Measurements from ENCODE around the gene PLXNA4. TPM values are rescaled to one million over a fixed set of nuclear protein-coding genes. Genes with fewer than 3 reads are reported as not detected.

The PLXNA4 gene
- total and polyA plus RNA-seq, 2 donors from 2014 or later: 0.17 to 3.5 TPM

DNA sequence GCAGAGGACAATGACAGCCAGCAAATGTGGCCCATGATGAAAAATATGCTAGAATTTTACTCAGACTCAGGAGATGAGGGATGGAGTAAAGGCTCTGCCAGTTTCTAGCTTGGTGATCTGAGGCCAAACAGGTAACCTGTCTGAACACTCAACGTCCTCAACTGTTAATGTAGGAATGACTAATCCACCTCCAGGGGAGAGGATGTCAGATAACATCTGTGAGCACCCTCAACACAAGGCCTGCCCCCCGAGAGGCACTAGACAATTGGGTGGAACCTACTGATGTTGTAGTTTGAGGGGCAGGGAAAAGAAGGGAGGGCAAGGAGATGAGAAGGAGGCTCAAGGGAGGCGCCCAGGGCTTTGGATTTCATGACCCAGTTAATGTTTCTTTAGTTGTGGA lies 445.1 kb downstream of the PLXNA4 start:
- H3K36me3 ChIP-seq (ENCODE audit: control insufficient read depth in 2 of 3, insufficient read depth in 3 of 3, low read length in 3 of 3): no peaks in the 10 kb centered on the region
- no peaks in the 10 kb centered on the region for H3K9me3 ChIP-seq (ENCODE audit: control insufficient read depth in 2 of 3, insufficient read depth in 1 of 3, low read length in 3 of 3)
- no peak overlapping the region for H3K9ac ChIP-seq (ENCODE audit: low read length in 3 of 3)
- no peak for DNase-seq
- no peaks in the 10 kb centered on the region for H3K27me3 ChIP-seq (ENCODE audit: control insufficient read depth, insufficient read depth, low read length)
- TF ChIP-seq, protein P1, sequence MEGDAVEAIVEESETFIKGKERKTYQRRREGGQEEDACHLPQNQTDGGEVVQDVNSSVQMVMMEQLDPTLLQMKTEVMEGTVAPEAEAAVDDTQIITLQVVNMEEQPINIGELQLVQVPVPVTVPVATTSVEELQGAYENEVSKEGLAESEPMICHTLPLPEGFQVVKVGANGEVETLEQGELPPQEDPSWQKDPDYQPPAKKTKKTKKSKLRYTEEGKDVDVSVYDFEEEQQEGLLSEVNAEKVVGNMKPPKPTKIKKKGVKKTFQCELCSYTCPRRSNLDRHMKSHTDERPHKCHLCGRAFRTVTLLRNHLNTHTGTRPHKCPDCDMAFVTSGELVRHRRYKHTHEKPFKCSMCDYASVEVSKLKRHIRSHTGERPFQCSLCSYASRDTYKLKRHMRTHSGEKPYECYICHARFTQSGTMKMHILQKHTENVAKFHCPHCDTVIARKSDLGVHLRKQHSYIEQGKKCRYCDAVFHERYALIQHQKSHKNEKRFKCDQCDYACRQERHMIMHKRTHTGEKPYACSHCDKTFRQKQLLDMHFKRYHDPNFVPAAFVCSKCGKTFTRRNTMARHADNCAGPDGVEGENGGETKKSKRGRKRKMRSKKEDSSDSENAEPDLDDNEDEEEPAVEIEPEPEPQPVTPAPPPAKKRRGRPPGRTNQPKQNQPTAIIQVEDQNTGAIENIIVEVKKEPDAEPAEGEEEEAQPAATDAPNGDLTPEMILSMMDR (IDR thresholded peaks at IDR 0.05; ENCODE audit: borderline replicate concordance, extremely low read depth, insufficient read depth): no peak
- no peak overlapping the region for H3K27ac ChIP-seq (ENCODE audit: low read depth in 2 of 2, low read length in 2 of 2)
- no peaks in the 10 kb centered on the region for H3K4me1 ChIP-seq (ENCODE audit: control insufficient read depth in 2 of 3, insufficient read depth in 2 of 3, low read depth in 1 of 3, low read length in 3 of 3)
- intact Hi-C loops (cut with DNase I): no loop called here
- H3K4me3 ChIP-seq (ENCODE audit: low read length in 3 of 3): no peak overlapping the region
- no peak for FAIRE-seq

DNA sequence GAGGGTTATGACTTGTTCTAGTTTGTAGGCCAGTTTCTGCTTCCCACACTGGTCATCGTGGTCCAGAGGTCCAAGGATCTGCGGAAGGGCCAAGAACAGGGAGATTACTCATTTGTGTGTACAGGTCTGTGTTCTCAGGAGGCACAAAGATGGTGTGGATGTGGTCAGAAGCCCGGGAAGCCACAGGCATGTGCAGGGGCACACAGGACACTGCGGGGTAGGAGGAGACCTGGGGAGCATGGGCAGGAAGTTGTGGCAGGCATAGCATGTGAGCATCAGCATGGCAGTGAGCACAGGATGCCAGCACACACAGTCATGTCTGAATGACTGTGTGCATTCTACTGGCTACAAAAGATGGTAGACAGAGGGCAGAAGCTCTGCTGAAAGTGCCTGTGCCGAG lies 445.8 kb downstream of the PLXNA4 start:
- no peak overlapping the region for H3K4me3 ChIP-seq (ENCODE audit: low read length in 3 of 3)
- H3K4me1 ChIP-seq (ENCODE audit: control insufficient read depth in 2 of 3, insufficient read depth in 2 of 3, low read depth in 1 of 3, low read length in 3 of 3): no peaks in the 10 kb centered on the region
- H3K27ac ChIP-seq (ENCODE audit: low read depth in 2 of 2, low read length in 2 of 2): no peak overlapping the region
- intact Hi-C loops (cut with DNase I): no loop called here
- H3K9ac ChIP-seq (ENCODE audit: low read length in 3 of 3): no peak overlapping the region
- DNase-seq: no peak
- FAIRE-seq: no peak
- no peaks in the 10 kb centered on the region for H3K9me3 ChIP-seq (ENCODE audit: control insufficient read depth in 2 of 3, insufficient read depth in 1 of 3, low read length in 3 of 3)
- H3K36me3 ChIP-seq (ENCODE audit: control insufficient read depth in 2 of 3, insufficient read depth in 3 of 3, low read length in 3 of 3): no peaks in the 10 kb centered on the region
- TF ChIP-seq, protein P1 (IDR thresholded peaks at IDR 0.05; ENCODE audit: borderline replicate concordance, extremely low read depth, insufficient read depth): no peak
- no peaks in the 10 kb centered on the region for H3K27me3 ChIP-seq (ENCODE audit: control insufficient read depth, insufficient read depth, low read length)

DNA sequence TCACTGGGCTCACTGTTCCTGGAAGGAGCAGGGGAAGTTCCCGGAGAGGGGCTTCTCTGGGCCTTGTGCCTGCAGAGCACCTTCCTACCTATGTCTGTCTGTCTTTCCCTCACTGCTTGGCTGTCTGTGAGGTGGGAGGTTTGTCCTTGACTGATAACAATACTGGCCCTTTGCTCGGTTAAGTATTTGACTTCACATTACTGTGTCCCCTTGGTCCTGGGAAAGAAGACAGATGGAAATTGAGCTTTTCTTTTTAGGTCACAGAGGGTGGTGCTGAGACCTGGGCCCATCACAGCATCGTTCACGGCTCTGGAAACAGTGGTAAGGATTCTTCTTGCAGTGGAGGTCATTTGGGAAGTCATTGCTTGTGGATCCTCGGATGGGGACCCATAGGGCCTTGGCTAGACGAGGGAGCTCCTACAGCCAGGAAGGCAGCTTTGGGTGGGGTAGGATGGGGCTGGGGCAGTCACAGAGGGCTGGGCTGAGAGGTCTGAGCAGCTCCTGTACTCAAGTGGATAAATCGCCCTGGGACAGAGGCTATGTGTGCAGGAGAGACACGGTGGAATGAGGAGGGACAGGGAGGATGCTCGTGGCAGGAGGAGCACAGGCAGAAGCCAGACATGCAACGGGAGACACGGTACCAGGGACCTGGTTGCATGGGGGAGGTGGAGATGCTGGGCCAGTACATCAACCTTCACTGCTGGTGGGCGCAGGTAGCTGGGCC lies 450.2 kb downstream of the PLXNA4 start:
- intact Hi-C loops (cut with DNase I): no loop called here
- Histone ChIP-seq H3K27me3 (ENCODE audit: control insufficient read depth, insufficient read depth, low read length) (no peaks in the 10 kb centered on the region), H3K9ac (ENCODE audit: low read length in 3 of 3) (no peak overlapping the region), H3K4me1 (ENCODE audit: control insufficient read depth in 2 of 3, insufficient read depth in 2 of 3, low read depth in 1 of 3, low read length in 3 of 3) (no peaks in the 10 kb centered on the region), H3K27ac (ENCODE audit: low read depth in 2 of 2, low read length in 2 of 2) (no peak overlapping the region), H3K4me3 (ENCODE audit: low read length in 3 of 3) (no peak overlapping the region), H3K36me3 (ENCODE audit: control insufficient read depth in 2 of 3, insufficient read depth in 3 of 3, low read length in 3 of 3) (no peaks in the 10 kb centered on the region), H3K9me3 (ENCODE audit: control insufficient read depth in 2 of 3, insufficient read depth in 1 of 3, low read length in 3 of 3) (no peaks in the 10 kb centered on the region)
- no peak for DNase-seq
- no peak for FAIRE-seq
- TF ChIP-seq, protein P1 (IDR thresholded peaks at IDR 0.05; ENCODE audit: borderline replicate concordance, extremely low read depth, insufficient read depth): no peak

DNA sequence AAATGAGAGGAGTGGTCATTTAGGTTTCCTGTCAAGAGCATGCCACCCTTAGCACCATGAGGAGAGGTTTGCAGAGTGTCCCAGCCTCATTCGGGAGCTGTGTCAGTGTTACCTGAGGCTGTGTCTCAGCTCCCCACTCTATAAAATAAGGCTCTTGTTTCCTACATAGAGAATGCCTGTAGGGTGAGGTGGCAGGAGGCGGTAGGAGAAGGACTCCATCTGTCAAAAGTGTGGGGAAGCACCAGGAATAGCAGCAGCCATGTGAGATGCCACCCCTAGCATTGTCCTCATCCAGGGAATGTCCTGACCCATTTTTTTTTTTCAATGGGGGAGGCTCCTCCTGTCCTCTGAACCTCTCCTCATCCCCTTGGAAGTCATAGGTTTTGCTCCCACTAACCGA lies 451.2 kb downstream of the PLXNA4 start:
- TF ChIP-seq, protein P1 (IDR thresholded peaks at IDR 0.05; ENCODE audit: borderline replicate concordance, extremely low read depth, insufficient read depth): no peak
- no peaks in the 10 kb centered on the region for H3K9me3 ChIP-seq (ENCODE audit: control insufficient read depth in 2 of 3, insufficient read depth in 1 of 3, low read length in 3 of 3)
- intact Hi-C loops (cut with DNase I): no loop called here
- no peak overlapping the region for H3K9ac ChIP-seq (ENCODE audit: low read length in 3 of 3)
- H3K4me3 ChIP-seq (ENCODE audit: low read length in 3 of 3): no peak overlapping the region
- H3K27ac ChIP-seq (ENCODE audit: low read depth in 2 of 2, low read length in 2 of 2): no peak overlapping the region
- no peaks in the 10 kb centered on the region for H3K27me3 ChIP-seq (ENCODE audit: control insufficient read depth, insufficient read depth, low read length)
- no peaks in the 10 kb centered on the region for H3K36me3 ChIP-seq (ENCODE audit: control insufficient read depth in 2 of 3, insufficient read depth in 3 of 3, low read length in 3 of 3)
- FAIRE-seq: no peak
- no peaks in the 10 kb centered on the region for H3K4me1 ChIP-seq (ENCODE audit: control insufficient read depth in 2 of 3, insufficient read depth in 2 of 3, low read depth in 1 of 3, low read length in 3 of 3)
- DNase-seq: no peak
